Cerebellar nuclear complex (tissue), 1 donor: Measurements from ENCODE around the gene THOC7.
A peak's percentile ranks its signal among the peaks of the same experiment; 100 is the strongest.

Experiments
- DNase-seq, 2 experiments: peaks; one replicate each; lab custom pipeline; 2025; lab: John Stamatoyannopoulos, UW

Gene THOC7

GRCh38 chr3:63863150-63864007 lies at the start of gene THOC7, which contains the start of gene ATXN7:
Gene THOC7 (minus strand): TSS chr3:63863805. CDS start chr3:63863790, 15 bp downstream.
Gene ATXN7 (plus strand): TSS chr3:63863867. CDS start chr3:63912599, 48,732 bp downstream.
- no peak for DNase-seq

- no peak for DNase-seq
These were observed 49.4 kb upstream of the THOC7 start for GRCh38 chr3:63912768-63913588.

GRCh38 chr3:63911873-63912767 lies 48.5 kb upstream of the THOC7 start, which contains the start of gene SCAANT1:
Gene SCAANT1 (minus strand): TSS chr3:63912383.
- peak; percentile 25 to 27 for DNase-seq

GRCh38 chr3:63911509-63911872 lies 47.9 kb upstream of the THOC7 start:
- DNase-seq = no peak

GRCh38 chr3:63910891-63911290 lies 47.3 kb upstream of the THOC7 start:
- no peak for DNase-seq

- no peak for DNase-seq
These were observed 46.4 kb upstream of the THOC7 start for GRCh38 chr3:63910001-63910400.

GRCh38 chr3:63909431-63909830 lies 45.8 kb upstream of the THOC7 start:
- DNase-seq = no peak

GRCh38 chr3:63908776-63909175 lies 45.2 kb upstream of the THOC7 start:
- DNase-seq = no peak

GRCh38 chr3:63908081-63908736 lies 44.6 kb upstream of the THOC7 start:
- DNase-seq = no peak

GRCh38 chr3:63905731-63906620 lies 42.4 kb upstream of the THOC7 start:
- no peak for DNase-seq

GRCh38 chr3:63900459-63900858 lies 36.9 kb upstream of the THOC7 start:
- no peak for DNase-seq

GRCh38 chr3:63900010-63900409 lies 36.4 kb upstream of the THOC7 start:
- no peak for DNase-seq

GRCh38 chr3:63896332-63897030 lies 32.9 kb upstream of the THOC7 start:
- DNase-seq = no peak

- no peak for DNase-seq
These were observed 32.0 kb upstream of the THOC7 start for GRCh38 chr3:63895422-63896189.

- no peak for DNase-seq
These were observed 29.3 kb upstream of the THOC7 start for GRCh38 chr3:63892773-63893352.

GRCh38 chr3:63891518-63891917 lies 27.9 kb upstream of the THOC7 start:
- DNase-seq = no peak

GRCh38 chr3:63886858-63887257 lies 23.3 kb upstream of the THOC7 start:
- no peak for DNase-seq

- DNase-seq = no peak
These were observed 17.0 kb upstream of the THOC7 start for GRCh38 chr3:63880653-63881052.
